HPDE6-E6E7 (cell line): Measurements from ENCODE around the gene RBBP8NL.

ENCODE experiments used
- DNase-seq: peaks from one replicate; pipeline ENCODE4 v3.0.0; 2011; ENCODE audit warnings: missing footprints; ENCODE audit errors: extremely low spot score

Gene RBBP8NL

DNA sequence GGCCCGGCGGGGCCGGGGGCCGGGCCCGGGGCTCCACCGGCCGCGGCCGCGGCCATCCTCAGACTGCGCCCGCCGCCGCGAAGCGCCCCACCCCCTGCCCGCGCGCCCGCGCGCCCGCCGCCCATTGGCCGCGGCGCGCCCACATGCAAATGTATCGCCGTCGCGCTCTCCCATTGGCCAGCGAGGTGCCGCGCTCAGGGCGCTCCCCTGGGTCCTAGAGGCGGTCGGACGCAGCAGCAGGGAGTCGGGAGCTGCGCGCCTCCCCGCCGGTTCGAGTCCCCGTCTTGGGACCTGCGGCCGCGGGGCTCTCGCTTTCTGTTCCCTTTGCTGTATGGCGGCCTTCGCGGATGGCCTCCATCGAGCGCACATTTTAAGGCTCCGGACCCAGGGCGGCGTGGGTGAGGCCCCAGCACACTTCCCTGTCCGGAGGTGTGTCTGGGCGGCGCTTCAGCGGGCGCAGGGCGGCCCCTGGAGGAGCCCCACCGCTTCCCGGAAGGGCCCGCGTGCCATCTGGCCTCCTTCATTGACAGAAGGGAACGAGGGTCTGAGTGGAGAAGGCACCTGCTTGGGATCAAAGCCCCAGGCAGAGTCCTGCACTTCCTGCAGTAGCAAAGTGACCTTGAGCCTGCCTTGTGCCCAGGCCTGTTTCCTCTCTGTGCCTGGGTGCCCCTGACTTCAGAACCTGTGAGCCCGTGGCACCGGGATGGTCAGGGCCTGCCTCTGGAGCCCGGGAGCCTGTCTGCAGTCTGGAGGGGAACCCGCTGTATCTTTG lies 19.9 kb downstream of the RBBP8NL start, which contains the start of gene CABLES2:
Gene CABLES2, minus strand, starts transcription at position 65 of the 772 bp plus-strand sequence. Its CDS starts 9 bp downstream, at position 56.
- DNase-seq: peak; percentile 99

DNA sequence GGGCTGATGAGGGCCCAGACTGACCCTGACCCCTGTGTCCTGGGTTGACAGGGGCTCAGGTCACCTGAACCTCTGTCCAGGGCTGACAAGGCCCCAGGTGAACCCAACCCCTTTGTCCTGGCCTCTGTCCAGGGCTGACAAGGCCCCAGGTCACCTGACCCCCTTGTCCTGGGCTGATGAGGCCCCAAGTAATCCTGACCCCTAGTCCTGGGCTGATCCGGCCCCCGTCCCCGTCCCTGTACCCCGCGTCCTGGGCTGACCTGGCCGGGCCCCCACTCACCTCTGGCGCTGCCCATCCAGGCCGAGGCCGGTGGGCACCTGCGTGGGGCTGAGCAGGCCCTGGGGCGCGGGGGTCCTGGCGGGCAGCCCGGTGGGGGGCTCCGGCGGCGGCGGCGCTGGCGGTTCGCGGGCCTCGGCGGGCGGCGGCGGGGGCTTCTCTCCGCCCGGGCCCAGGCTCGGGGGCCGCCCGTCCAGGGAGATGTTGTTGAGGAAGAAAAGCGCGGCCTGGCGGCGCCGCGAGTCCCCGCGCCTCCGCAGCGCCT lies 20.6 kb downstream of the RBBP8NL start:
- no peak for DNase-seq

DNA sequence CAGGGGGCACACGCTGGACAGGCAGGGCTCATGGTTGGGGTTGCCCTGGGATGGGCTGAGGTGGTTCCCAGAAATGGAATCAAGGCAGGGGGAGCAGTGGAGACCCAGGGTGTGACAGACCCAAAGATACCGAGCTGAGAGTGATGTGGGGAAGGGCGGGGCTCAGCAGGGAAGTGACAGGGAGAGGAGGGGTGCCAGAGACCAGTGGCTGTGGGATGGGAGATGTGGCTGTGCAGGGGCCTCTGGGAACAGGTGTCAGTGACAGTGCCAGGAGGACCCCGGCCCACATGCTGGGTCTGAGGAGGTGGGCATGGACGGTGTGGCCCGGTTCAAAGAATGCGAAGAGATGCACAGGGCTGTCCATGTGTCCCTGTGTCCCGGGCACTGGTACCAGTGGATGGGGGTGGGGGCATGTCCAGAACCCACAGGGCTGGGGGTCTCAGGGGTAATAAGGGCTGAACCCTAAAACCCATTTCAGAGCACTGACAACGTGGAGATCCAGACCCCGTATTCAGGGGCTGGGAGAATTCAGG lies 21.3 kb downstream of the RBBP8NL start:
- no peak for DNase-seq

DNA sequence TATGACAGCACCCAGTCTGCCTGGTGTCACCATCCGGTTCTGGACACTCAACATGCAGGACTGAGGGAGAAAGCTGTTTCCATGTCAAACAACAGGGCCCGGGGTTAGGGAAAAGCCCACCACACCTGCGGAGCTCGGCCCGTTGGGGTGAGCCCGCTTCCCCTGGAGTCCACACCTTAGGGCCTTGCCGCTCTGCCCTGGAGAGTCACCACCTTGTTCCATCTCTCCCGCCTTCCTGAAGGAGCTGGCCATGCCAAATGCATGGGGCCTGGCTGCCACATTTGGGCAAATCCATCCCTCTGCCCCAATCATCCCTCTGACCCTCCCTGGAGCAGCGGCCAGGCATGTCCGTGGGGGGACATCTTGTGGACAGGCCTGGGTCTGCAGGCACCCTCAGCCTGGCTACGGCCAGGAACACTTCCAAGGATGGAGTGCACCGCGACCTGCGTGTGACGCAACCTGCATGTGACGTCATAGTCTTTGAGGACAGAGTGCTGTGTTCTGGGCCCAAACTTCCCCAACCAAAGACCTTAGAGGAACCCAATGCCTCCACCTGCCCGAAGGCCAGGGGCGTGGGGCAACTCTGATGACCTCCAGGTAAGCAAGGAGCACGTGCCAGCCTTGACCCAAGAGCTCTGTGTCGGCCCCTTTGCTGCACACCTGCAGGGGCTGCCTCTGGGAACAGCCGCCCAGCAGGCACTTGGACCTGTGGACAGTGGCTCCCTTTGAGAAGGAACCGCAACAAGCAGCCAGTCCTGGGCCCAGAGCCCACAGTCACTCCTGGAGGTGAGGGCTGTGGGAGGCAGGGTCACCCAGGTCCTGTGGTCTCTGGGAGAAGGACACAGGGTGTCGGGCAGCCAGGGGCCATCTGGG lies 22.0 kb downstream of the RBBP8NL start:
- DNase-seq: no peak

DNA sequence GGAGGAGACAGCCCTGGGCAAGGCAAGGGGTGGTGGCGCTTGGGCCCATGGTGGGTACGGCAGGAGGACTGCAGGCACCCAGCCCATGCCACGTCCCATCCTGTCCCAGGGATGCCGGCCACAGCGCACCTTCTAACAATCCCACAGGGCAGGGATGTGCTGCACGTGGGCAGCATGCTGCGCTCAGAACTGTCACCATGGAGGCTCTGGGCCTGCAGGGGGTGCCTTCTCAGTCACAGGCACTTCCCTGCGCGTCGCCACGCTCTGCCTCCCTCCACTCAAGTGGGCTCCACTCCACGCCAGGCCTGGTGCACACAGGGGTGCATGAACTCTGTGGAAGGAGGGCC lies 22.6 kb downstream of the RBBP8NL start:
- DNase-seq: no peak

DNA sequence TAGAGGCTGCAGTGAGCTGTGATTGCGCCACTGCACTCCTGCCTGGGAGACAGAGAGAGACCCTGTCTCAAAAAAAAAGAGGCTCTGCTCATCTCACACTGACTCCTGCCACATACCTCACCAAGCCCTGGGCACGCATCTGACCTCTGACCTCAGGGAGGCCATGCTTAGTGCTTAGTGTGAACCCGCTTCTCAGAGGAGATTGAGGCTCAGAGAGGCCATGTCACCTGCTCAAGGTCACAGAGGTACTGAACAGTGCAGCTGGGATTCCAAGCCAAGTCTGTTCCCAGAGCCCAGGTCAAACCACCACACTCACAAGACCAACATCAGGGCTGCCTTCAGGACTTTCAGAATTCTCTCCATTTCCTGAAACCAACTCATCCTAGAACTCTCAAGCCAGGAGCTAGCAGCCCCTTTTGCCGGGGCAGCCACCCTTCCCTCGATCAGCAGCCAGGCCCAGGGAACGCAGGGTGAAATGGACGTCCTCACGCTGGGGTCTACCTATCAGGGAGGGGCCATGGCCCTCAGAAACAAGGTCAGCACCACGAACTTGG lies 23.1 kb downstream of the RBBP8NL start:
- no peak for DNase-seq

DNA sequence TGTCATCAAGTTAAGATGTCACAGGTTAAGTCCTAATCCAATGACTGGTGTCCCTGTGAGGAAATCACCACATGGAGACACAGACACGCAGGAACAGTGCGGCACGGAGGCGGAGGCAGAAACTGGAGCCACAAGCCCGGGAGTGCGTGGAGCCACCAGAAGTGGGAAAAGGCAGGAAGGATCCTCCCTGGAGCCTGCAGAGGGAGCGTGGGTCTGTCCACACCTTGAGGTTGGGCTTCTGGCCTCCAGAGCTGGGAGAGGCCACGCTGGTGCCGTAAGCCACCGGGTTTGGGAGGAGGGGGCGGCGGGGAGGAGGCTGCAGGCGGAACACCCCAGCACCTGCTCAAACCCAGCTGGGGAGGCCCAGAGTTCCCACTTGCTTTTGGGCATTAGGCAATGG lies 24.0 kb downstream of the RBBP8NL start:
- no peak for DNase-seq

DNA sequence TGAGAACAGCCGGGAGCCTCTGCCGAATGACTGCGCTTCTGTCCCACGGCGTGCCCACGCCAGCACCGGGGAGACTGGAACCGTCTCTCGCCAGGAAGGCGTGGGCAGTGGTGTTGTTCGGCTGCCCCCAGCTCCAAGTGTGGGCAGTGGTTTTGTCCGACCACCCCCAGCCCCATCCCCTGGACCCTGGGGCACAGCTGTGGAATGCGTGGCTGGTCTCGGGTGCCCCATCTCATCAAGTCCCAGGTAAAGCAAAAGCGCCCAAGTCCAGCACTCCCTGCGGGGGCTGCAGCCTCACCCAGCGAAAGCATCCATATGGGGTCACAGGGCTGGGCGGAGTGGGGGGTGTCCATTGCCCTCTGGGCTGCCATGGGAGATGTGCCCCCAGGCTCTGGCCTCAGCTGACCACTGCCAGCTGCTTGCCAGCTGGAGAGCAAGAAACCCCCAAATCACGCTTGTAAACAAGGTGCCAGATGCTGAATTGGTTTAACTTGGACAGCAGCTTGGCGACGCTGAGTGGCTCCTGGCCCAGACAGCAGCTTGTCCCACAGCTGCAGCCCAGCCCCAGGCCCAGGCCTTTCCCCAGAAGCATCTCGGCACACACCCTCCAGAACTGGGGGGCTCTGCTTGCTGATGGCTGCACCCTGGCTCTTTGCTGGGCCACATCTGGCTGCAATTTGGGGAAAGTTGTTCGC lies 24.7 kb downstream of the RBBP8NL start:
- no peak for DNase-seq

DNA sequence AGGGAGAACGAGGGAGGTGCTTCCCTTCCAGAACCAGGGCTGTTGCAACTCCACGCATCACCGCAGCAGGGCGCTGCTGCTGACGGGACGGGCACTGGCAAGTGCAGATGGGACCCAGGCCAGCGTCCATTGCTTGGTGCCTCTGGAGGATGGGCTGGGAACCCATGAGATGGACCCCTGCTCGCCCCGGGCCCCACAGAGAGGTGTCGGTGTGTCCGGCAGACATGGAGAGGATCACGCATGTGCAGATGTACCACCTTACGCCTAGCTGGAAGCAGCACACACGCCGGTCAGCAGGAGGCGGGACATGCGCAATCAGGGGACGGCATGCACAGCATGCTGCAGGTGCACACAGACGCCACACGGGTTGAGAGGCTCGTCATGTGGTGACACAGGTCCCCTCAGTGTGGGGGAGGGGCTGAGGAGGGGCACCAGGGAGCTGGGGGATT lies 26.0 kb downstream of the RBBP8NL start:
- no peak for DNase-seq

DNA sequence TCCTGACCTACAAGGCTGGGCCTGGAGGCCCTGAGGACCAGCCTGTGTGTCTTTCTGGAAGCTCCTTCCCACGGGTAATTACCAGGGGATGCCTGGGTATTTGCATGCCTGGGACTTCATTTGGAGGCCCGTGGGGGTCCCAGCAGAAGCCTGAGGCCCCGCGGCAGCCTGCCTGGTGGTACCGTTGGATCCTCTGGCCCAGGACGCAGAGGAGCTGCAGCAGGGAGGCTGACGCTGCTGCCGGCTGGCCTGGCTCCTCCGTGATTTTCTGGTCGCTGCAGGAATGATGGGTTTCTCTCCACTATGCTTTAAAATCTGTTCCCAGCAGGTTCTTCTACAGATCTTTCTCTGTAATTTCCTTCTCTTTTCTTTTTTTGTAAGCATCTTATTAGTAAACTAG lies 26.8 kb downstream of the RBBP8NL start:
- DNase-seq: no peak

DNA sequence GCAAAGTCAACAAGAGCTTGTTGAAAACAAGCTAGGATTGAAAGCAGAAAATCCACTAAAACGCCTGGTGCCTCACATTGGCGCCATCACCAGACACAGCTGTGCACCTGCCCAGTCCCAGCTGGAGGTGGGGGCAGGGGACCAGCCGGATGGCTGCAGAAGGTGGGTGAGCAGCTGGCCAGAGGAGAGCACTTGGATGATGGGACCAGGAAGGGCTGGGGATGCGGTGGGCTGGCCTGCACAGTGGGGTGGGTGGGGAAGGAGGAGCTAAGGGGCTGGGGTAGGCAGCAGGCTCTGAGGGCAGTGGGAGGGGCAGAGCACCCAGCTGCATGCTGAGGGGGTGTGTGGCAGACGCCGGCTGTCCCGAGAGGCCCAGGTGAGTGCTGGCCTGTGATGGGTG lies 27.3 kb downstream of the RBBP8NL start:
- no peak for DNase-seq

DNA sequence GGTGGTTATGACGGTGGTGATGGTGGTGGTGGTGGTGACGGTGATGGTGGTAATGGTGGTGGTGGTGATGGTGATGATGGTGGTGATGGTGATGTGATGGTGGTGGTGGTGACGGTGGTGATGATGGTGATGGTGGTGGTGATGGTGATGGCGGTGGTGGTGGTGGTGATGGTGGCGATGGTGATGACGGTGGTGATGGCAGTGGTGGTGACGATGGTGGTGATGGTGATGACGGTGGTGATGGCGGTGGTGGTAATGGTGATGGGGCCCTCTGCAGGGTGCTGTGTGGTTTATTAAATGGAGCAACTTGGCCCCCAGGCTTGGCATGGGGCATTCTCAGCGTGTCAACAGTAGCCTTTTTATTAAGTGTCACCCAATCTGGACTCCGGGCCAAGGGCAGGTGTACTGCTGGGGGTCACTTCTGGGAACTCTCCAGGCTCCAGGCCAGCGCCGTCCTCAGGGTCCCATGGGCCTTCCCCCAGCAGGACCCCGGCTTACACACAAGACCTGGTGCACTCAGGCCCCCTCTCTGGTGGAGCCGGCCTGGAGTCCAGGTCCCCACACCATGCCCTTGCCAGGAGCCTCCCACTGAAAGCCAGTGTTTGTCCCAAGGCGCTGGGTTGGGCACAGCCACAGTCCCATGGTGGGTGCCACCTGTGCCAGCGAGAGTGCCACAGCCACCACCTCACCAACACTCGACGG lies 29.1 kb downstream of the RBBP8NL start:
- DNase-seq: no peak

DNA sequence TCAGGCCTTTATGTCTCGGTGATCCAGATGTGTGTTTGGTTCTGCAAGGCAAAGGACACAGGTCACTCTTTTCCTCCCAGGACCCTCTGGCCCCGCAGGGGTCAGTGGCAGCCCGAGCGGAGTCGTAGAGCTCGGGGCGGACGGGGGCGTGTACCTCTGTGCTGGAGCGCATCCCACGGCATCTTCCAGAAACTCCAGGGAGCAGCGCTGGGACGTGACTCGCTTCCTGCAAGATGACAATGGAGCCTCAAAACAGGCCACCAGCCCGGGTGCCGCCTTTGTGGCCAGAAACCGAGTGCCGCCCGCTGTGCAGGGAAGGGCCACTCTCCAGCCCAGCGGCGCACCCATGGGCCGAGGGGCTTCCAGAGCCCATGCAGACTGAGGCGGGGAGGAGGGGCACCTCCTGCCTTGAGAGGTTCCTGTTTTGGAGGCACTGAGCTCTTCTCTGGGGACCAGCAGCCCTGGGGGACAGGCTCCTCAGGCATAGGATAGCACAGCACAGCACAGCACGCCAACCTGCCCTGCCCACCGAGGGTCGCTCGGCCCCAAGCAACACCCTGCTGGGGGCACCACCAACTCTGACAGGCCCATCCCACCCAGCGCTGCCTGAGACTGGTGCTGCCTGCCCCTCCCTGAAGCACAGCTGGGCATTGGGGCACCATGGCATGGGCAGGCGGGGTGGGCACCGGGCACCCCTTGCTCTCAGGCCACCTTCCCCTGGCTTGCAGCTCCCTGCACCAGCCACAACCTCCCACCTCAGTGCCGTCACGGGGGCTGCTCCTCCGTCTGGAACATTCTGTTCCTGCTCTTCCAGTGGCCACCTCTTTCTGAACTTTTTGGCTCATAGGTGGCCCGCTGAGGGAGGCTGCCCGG lies 30.7 kb downstream of the RBBP8NL start:
- DNase-seq: no peak

DNA sequence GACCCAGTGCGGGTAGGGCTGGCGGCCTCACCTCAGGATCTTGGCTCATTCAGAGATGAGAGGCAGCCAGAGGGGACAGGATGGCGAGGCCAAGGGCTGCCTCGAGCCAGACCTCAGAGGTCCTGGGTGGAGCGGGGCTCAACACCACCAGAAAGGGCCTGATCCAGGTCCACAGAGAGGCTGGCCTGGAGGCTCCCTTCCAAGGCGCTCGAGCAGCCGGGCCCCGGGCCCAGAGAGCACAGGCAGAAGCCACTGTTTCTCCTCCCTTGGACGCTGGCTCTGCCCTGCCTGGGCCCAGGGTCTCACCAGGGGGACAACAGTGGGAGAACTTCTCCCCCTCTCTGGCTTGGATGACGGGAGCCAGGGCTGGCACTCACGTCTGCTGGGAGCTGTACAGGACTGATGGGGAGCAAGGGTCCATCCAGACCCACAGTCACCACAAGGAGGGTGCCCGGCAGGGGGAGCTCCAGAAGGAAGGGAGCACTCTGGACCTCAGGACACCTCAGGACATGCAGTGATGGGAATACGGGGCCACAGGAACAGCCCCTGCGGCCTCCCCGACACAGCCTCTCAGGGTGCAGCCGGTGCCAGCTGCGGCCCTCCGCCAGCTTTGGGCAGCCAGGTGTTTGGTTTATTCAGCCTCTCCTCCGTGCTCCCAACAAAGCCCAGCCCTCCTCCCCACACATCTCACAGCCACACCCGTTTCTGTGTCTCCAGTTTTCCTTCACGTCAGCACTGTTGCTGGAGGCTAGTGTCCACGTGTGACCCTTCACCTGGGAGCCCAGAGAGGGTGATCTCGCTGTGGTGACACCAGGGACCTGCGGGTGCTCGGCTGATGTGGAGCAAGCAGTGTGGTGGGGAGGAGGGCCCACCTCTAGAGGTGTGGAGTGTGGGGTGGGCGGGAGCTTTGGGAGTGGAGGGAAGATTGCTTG lies 31.8 kb downstream of the RBBP8NL start:
- no peak for DNase-seq

DNA sequence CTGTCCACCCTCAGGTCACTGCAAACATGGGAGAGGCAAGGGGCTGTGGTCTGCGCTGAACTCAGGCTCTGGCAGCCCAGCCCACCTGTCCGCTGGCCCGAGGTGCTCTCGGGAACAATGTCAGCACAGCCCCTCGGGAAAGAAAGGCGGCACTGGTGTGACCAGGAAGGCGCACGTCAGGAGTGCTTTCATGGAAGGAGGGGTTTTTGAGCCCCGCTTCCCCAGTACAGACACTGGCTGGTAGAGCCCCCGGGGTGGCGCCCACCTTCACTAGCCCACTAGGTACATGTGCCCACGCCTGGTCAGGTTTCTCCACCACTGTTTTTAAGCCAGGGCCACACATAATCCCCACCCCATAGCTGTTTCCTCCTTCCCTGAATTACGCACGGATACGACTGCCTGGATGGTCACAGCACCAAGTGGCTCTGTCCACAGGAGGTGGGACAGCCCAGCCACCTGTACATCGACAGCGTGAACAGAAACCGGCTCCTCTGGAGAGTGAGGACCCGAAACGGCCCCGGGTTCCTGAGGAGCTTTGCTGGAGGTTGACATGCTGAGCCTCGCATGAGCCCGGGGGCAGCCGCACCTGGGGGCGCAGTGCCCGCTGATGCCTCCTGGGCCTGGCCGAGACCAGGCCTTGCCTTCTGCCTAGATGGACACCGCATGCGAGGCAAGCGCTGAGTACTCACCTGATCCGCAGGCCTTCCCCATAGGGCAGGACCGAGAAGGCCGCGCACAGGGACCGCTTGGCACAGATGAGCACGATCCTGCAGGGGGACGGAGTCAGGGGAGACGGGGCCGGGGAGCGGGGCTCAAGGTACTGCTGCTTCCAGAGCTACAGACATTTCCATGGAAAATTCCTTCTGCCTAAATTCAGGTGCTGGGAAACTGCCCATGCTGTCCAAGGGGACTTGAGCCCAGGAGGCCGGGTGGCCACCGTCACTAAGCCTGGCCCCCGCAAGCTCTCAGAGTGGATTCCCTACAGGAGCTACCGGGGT lies 32.8 kb downstream of the RBBP8NL start:
- DNase-seq: no peak

DNA sequence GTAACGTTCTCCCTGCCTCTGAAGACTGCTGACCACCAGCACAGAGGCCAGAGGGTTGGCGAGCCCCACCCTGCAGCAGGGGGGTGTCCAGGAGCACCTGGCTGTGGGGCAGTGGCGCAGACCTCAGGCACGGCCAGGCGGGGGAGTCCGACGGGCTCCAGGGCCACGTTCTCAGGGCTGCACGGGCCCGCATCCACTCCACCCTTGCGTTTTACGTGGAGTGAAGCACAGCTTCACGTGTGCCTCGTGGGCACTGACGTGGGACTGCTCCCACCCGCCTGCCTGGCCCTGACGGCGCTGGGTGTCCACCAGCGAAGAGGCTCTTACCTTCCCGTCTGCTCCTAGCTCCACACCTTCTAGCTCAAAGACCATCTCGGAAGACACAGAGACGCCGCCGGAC lies 33.5 kb downstream of the RBBP8NL start:
- no peak for DNase-seq

DNA sequence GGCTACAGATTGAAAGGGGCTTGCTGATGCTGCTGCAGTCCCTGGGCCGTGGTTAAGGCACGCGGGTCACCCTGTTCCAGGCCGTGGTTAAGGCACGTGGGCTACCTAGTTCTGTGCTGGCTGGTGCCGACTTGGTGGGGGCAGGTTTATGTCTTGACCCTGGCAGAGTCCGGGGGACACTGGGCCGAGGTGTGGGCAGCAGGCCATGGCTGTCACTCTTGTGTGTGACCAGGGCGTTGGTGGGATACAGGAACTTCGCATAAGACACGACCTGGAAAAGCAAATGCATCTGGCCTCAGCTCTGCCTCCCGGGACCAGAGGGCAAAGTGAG lies 34.0 kb downstream of the RBBP8NL start:
- DNase-seq: no peak
